GM21723 (cell line): ENCODE measurements around the gene MT1F.
"Not testable (repeated sequence)": the region's sequence is repeated elsewhere in the genome, so short reads cannot be mapped to it uniquely, and the experiment has no call there.

Experiments
- ATAC-seq: cut with Tn5 transposase; IDR thresholded peaks from one replicate; pipeline ENCODE4 v1.9.1; 2021; ENCODE audit warnings: mild to moderate bottlenecking, moderate library complexity; ENCODE audit not compliant: unreplicated experiment

MT1F gene

DNA sequence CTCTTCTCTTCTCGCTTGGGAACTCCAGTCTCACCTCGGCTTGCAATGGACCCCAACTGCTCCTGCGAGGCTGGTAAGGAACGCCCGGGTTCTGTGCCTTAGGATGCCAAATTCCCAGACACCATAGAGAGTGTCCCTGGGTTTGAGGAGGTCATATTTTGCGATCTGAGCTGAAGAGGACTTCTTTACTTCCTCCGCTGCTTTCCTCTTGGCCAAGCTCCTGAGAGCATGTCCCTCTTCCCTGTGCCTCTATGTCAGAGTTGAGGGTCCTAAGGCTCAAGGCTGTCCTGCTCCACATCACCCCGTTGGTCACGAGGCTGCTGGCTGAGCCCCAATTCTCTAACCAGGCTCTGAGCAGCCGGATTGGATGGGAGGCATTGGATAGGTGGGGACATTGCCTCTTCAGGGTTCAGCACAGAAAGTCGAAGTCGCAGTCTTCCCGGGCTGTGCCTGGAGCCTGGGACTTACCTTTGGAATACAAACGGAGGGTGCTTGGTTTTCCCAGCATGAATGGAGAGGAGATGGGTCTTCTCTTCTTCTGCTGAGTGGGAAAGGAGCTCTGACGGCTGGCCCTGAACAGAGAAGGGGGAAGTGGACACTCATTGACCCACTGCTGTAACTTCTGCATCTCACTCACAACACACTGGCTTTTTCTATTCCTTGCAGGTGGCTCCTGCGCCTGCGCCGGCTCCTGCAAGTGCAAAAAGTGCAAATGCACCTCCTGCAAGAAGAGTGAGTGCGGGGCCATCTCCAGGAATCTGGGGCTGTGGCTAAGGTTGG, 12.3 kb downstream of the MT1F start:
- ATAC-seq: no peak

DNA sequence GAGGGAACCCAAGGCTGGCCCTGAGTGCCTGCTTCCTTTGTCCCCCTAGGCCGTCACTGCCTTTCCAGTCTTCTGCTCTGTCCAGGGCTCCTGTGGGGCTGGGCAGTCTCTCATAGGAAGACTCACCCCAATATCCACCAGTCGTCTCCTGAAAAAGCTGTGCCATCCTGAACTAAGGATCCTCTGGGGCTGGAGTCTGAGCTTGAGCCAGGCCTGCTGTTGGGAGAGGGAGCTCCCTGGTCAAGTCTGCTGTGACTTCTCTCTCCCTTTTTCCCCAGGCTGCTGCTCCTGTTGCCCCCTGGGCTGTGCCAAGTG, 12.8 kb downstream of the MT1F start:
- ATAC-seq: no peak

DNA sequence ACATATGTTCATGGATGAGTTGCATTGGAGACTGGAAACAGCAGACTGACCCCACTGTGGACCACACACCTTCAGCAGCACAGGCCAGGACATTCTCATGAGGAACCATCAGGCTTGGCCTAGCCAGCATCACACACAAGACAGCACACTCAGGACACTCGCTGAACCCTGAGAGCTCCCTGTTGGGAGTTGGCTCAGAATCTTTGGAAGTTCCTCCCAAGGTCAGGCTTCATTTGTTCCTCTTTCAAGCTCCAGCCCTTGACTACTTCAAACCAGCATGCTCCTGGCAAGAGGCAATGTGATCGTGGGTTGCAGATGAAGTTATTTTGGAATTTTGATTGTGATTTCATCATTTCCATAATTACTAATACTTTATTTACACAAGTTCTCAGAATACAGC, 13.9 kb downstream of the MT1F start:
- not testable (repeated sequence) for ATAC-seq

DNA sequence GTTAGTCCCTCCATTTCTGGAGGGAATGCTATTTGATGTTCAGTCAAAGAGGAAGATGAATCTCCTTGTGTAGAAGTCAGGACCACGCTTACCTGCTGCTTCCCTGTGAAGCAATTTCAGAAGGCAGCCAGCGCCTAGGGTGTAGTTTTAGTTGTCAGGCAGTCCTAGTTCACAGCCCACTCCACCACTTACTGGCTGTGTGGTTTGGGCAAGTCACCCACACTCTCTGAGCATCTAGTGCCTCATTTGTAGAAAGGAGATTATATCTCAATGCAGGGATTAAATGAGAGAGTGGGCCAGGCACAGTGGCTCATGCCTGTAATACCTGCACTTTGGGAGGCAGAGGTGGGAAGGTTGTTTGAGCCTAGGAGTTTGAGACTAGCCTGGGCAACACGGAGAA, 14.4 kb downstream of the MT1F start:
- ATAC-seq: not testable (repeated sequence)

DNA sequence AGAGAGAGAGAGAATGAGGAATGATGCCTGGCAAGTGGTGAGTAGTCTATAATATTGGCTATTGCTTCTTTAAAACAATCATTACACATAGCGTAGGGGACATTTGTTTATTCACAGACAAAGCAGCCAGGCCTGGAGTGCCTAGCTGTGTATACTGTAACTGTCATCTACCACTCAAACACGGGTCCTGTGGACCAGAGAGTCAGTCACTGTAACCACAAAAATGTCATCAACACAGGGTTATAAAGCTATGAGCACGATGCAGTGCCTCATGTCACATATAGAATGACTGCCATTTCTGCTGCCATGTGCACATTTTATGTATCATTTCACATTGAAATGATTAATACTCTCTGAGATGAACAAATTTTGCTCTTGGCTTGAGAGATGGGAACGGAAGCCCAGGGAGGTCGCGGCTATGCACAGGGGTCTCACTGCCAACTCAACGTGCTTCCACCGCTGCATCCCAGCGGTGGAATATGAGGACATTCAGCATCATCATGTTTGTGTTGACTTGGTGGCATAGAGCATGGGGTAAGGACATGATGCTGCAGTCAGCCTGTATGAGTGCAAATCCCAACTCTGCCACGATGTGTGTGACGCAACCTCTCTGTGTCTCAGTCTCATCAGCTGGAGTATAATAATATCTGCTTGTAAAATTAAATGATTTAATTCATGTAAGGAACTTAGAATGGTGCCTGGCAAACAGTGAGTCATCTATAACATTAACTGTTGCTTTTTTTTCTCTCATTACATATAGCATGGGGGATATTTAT, 15.2 kb downstream of the MT1F start:
- no peak for ATAC-seq

DNA sequence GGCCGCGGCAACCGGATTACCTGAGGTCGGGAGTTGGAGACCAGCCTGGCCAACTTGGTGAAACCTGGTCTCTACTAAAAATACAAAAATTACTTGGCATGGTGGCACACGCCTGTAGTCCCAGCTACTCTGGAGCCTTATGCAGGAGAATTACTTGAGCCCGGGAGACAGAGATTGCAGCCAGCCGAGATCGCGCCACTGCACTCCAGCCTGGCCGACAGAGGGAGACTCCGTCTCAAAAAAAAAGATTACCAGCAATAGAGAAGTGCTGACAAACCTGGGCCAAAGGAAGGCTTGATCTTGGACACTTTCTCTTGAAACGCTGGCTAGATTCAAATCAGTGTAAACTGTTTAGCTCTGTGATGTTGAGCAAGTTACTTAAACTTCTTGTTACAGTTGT, 16.2 kb downstream of the MT1F start:
- no peak for ATAC-seq

DNA sequence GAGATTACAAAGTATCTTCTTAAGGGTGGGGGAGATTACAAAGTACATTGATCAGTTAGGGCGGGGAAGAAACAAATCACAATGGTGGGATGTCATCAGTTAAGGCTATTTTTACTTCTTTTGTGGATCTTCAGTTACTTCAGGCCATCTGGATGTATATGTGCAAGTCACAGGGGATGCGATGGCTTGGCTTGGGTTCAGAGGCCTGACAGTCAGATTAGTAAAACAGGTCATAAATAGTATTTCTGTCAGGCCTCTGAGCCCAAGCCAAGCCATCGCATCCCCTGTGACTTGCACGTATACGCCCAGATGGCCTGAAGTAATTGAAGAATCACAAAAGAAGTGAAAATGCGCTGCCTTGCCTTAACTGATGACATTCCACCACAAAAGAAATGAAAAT, 16.8 kb downstream of the MT1F start:
- ATAC-seq: not testable (repeated sequence)

DNA sequence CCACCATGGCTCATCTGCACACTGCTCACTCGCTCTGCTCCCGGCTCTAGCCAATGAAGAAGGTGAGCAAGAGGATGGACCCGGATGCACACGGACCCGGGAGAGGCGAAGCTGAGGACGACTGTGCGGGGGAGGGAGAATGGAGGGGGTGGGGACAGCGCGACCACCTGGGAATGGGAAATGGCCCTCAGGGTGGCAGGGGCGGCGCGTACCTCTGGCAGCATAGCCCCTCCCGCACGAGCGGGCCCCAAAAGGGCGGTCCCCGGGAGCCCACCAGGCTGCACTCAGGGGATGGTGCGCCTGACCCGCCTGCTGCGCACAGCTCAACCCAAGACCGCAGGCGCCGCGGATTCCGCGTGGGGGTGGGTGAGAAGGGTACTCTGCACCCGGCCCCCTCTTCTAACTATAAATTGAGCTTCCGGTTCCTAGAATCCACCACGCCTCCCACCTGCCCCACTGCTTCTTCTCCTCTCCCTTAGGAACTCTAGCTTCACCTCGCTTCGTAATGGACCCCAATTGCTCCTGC, 18.0 kb downstream of the MT1F start:
- no peak for ATAC-seq

DNA sequence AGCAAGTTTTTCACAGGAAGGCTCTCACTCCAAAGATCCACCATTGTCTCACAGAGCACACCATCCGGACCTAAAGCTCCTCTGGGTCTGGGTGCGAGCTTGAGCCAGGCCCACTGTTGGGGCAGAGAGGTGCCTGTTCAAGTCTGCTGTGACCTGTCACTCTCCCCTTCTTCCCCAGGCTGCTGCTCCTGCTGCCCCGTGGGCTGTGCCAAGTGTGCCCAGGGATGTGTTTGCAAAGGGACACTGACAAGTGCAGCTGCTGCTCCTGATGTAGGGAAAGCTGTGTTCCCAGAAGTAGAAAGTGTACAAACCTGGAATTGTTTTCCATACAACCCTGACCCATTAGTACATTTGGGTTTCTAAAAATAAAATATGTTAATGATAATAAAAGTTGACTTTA, 19.7 kb downstream of the MT1F start:
- no peak for ATAC-seq

DNA sequence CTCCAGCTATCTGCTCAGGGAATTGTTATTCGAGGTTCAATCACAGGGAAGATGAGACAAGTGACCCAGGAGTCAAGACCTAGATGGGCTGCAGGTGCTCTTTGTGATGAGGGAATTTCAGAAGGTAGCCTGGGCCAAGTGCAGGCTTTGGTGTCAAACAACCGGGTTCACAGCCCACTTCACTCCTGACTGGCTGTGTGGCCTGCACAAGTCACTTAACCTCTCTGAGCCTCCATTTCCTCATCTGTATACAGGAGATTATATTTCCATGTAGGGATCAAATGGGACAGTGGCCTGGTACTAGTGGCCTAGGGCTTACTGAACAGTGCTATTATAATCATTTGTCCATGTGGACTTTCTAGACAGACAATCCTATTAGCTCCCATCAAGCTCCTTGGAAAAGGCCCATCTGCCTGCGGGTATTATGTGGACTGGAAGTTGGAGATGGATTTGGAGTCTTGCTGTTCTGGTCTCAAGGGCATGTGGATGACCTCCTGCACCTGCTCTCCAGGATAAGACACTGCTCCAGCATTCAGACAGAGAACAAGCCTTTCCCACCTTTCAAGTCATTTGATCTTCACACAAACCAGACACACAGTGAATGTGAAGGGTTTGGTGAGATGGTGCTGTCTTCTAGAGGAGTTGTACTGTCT, 21.4 kb downstream of the MT1F start:
- no peak for ATAC-seq

DNA sequence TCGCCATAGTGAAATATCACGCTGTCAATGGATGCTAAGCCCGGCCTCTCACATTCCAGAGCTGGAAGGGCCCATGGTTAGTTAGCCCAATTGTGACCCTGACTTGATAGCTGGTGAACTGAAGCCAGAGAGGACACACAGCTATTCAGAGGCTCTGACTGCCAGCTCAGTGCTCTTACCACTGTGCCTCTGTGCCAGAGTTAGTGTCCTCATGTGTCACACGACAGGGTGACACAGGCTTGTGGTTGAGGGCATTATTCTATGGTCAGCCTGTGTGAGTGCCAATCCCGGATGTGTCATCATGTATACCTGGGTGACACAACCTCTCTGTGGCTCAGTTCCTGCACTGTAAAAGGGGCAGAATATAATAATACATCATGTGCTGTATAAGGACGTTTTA, 22.1 kb downstream of the MT1F start:
- no peak for ATAC-seq

DNA sequence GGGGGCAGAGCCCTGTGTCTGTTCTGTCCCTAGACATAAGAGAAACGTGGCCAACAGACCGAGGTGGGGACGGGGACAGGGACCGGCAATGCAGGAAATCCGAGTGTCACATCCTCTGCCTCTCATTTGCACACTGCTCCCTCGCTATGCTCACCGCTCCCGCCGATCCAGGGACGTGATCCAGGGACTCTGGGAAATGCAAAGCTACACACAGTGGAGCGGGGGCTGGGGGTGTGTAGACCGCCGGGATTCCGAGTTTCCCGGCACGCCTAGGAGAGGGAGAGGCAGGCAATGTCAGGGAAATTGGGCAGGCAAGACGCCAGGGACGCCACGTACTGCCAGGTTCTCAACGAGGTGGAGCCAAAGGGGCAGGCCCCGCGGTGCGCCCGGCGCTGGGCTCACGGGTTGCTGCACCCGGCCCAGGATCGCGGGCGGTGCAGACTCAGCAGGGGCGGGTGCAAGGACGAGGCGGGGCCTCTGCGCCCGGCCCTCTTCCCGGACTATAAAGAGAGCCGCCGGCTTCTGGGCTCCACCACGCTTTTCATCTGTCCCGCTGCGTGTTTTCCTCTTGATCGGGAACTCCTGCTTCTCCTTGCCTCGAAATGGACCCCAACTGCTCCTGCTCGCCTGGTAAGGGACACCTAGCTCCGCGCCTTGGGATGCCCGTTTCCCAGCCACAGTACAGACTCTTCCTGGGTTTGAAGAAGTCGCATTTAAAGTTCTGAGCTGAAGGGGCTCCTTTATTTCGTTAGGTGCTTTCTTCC, 24.4 kb downstream of the MT1F start, which contains the start of gene MT1X:
MT1X (plus strand) TSS at position 532 of the 764 bp plus-strand sequence; CDS start at position 603, 71 bp downstream.
- peak; percentile 99 for ATAC-seq

DNA sequence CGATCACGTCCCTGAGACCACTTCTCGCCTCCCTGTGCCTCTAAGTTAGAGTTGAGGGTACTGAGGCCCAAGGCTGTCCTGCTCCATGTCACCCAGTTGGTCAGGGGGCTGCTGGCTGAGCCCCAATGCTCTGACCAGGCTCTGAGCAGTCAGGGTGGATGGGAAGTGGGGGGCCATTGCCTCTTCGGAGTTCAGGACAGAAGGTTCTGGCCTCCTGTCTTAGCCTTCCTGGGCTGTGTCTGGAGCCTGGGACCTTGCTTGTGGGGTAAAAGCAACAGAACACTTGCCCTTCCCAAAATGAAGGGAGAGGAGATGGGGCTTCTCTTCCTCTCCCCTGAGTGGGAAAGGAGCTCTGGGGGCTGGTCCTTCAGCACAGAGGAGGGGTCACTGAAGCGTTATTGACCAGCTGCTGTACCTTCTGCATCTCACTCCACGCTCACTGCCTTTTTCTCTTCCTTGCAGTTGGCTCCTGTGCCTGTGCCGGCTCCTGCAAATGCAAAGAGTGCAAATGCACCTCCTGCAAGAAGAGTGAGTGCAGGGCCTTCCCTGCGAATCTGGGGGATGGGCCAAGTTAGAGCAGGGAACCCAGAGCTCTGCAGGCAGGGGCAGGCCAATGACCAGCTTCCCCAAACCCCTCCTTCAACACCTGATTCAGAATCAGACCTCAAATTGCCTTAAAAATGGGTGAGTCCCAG, 25.1 kb downstream of the MT1F start:
- ATAC-seq: peak; percentile 5

DNA sequence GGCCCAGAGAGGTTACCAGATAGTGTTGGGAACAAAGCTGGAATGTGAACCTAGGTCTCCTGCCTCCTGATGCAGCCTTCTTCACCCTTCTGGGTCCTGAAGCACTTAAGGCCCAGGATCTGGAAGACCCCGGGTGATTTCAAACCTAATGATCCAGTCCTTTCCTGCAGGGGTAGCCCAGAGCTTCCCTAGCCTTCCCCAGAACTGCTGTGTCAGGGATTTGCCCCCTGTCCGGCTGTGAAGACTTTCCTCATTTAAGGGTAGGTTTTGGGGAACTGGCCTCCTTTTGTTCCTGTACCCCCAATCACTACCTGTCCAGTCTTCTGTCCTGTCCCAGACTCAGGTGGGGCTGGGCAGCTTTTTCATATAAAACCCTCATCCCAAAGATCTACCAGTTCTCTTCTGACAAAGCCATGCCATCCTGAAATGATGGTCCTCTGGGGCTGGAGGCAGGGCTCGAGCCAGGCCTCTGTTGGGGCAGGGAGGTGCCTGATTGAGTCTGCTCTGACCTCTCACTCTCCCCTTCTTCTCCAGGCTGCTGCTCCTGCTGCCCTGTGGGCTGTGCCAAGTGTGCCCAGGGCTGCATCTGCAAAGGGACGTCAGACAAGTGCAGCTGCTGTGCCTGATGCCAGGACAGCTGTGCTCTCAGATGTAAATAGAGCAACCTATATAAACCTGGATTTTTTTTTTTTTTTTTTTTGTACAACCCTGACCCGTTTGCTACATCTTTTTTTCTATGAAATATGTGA, 25.8 kb downstream of the MT1F start:
- ATAC-seq: no peak

DNA sequence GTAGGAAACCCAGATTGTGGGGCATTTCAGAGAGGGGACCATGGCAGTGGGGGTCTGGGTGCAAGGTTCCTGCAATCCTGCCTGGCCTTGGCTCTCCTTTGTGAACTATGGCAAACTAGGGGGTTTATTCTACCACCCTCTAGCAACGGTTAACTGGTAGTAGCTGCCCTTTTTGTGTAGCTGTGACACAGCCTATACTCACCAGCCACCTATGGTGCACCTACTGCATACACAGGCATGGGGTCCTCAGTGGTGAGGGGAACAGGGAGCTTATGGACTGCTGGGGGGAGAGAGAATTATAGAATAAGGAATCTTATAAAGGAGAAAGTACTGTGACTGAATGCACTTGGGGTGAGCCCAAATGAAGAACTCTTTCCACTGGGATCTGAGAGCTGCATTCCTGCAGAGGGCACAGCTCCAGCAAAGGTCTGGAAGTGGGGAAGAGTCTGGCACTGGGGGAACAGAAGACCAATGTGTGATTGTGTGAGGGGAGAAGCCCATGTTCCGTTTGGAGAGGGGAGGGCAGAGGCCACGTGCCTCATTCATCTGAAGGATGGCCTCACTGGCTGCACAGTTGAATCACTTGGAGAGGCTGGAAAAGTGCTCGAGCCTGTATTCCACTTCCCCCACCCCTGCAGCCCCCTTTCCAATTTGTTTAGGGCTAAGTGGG, 26.6 kb downstream of the MT1F start:
- ATAC-seq: no peak

DNA sequence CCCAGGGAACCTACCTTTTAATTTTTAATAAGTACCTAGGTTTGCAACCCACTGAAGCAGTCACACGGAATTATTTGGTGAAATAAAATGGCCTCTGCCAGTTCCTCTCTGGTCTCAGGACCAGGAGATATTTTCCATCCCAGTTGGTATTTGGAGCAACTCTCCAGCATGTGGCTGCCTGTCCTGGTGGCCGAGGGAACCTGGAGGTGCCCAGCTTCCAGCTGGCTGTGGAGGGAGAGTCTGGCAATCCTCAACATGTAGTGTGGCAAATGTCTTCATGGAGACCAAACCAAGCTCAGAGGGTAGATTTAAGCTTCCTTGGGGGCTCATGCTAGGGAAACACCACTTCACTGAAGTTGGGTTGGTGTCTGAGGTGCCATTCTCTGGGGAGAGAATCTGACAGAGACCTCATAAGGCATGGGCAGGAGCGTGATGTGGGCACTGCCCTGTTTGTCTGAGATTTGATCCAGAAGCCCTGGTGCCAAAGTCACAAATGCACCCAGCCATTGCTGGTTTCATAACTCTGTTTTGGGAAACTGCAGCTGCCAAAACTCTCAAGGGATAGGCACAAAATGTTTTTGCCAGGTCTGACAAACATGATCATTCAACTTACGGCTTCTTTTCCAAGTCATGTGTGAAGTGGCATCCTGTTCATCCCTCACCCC, 27.3 kb downstream of the MT1F start:
- no peak for ATAC-seq

DNA sequence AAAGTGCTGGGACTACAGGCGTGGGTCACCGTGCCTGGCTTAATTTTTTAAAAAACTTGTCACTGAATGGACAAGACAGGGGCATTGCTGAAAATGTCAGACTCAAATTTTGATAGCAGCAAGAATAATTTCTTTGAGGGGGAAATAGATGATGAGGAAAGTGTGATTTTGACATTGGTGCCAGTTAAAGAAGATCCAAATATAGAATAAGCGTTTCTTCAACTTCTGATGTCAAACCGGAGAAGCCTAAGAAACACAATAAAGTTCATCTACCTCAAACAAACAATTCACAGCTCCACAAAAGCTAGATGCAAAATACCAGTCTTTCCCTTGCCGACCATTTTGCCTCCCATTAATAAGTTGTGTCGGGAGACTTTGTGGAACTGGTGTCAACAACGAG, 29.0 kb downstream of the MT1F start:
- no peak for ATAC-seq

DNA sequence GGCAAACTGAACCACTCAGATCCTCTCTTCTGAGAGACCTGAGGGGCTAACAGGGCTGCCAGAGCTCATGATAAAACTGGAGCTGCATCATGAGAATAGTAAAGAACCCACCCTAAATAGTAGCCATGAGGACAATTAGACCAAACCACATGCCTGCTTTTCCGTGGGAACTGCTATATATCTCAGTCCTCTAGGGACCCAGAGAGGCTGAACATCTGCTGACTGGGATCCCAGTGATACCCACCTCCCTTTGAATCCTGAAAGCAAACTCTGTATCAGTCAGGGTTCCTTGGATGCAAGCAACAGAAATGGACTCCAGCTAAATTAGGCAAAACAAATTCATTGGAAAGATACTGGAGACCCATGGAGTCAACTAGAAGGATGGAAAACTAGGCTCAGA, 31.0 kb downstream of the MT1F start:
- ATAC-seq: no peak

DNA sequence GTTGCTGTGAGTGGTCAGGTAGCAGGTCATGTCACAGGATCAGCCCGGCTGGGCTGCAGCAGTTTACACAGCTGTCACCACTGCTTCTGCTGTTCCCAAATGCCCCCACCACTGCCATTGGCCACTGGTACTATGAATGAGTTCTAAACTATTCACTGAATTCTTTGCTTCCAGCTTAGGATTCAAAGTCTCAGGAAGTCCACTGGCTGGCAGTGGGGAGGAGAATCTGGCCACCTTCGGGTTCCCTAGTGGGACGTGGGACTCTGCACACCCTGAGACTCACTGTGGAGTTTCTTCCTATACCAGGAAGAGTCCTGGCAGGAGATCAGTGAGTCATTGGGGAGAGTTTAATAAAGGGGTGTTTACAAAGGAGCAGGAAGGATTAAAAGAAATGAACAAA, 31.4 kb downstream of the MT1F start:
- no peak for ATAC-seq
